Subcutaneous abdominal adipose tissue (tissue), 5 donors: ENCODE measurements around the gene PRKCZ.

Experiments
- H3K27ac ChIP-seq: one replicate; pipeline ENCODE4 v1.7.0; 2013; ENCODE audit warnings: low read depth, mild to moderate bottlenecking, inconsistent platforms, low read length, moderate library complexity
- H3K27me3 ChIP-seq, 5 donors: one replicate each; pipeline ENCODE4 v1.7.0; 2013; ENCODE audit warnings: low read length in 5 of 5, inconsistent platforms in 1 of 5; ENCODE audit not compliant: control insufficient read depth in 5 of 5, insufficient read depth in 4 of 5
- H3K36me3 ChIP-seq, 5 donors: one replicate each; pipeline ENCODE4 v1.7.0; 2013; ENCODE audit warnings: low read length in 5 of 5; ENCODE audit not compliant: control insufficient read depth in 5 of 5, insufficient read depth in 5 of 5
- H3K4me1 ChIP-seq, 5 donors: one replicate each; pipeline ENCODE4 v1.7.0; 2013; ENCODE audit warnings: low read length in 5 of 5, mild to moderate bottlenecking in 3 of 5, moderate library complexity in 1 of 5; ENCODE audit not compliant: control insufficient read depth in 5 of 5, insufficient read depth in 5 of 5
- H3K4me3 ChIP-seq, 5 donors: one replicate each; pipeline ENCODE4 v1.7.0; 2013; ENCODE audit warnings: low read length in 5 of 5, low read depth in 1 of 5
- H3K9ac ChIP-seq, 5 donors: one replicate each; pipeline ENCODE4 v1.7.0; 2013; ENCODE audit warnings: low read length in 5 of 5, mild to moderate bottlenecking in 4 of 5, moderate library complexity in 3 of 5
- H3K9me3 ChIP-seq, 5 donors: one replicate each; pipeline ENCODE4 v1.7.0; 2013; ENCODE audit warnings: low read length in 5 of 5; ENCODE audit not compliant: control insufficient read depth in 5 of 5
- donor health status: healthy.
- donor health status: healthy.
- donor health status: healthy.
- donor health status: healthy.
- donor health status: healthy.

Gene PRKCZ

GRCh38 chr1:2150801-2151200, 100.6 kb downstream of the PRKCZ start:
- Histone ChIP-seq H3K4me3 (no peak overlapping the region), H3K36me3 (no peaks in the 10 kb centered on the region), H3K9ac (no peak overlapping the region), H3K4me1 (peaks cover 0 to 9% (median 5%) of the 10 kb centered on the region in 5 donors), H3K9me3 (peaks cover 0 to 5% (median 0%) of the 10 kb centered on the region in 5 donors), H3K27ac (no peak overlapping the region), H3K27me3 (peaks cover 0 to 13% (median 5%) of the 10 kb centered on the region in 5 donors)

- Histone ChIP-seq H3K4me3 (no peak overlapping the region), H3K36me3 (no peaks in the 10 kb centered on the region), H3K27me3 (peaks cover 0 to 13% (median 5%) of the 10 kb centered on the region in 5 donors), H3K9ac (no peak overlapping the region), H3K9me3 (peaks cover 0 to 5% (median 0%) of the 10 kb centered on the region in 5 donors), H3K4me1 (peaks cover 0 to 9% (median 5%) of the 10 kb centered on the region in 5 donors), H3K27ac (no peak overlapping the region)
Observed at GRCh38 chr1:2151252-2151651, 101.0 kb downstream of the PRKCZ start.

GRCh38 chr1:2151911-2152310, 101.7 kb downstream of the PRKCZ start:
- peaks cover 0 to 5% (median 0%) of the 10 kb centered on the region in 5 donors for H3K9me3 ChIP-seq
- no peak overlapping the region for H3K27ac ChIP-seq
- H3K36me3 ChIP-seq, result no peaks in the 10 kb centered on the region
- H3K4me1 ChIP-seq, result peaks cover 0 to 9% (median 5%) of the 10 kb centered on the region in 5 donors
- H3K27me3 ChIP-seq, result peaks cover 0 to 13% (median 5%) of the 10 kb centered on the region in 5 donors
- no peak overlapping the region for H3K4me3 ChIP-seq
- no peak overlapping the region for H3K9ac ChIP-seq

- no peaks in the 10 kb centered on the region for H3K36me3 ChIP-seq
- H3K4me1 ChIP-seq, result peaks cover 0 to 9% (median 5%) of the 10 kb centered on the region in 5 donors
- no peak overlapping the region for H3K4me3 ChIP-seq
- H3K9ac ChIP-seq, result no peak overlapping the region
- H3K9me3 ChIP-seq, result peaks cover 0 to 5% (median 0%) of the 10 kb centered on the region in 5 donors
- peaks cover 0 to 13% (median 5%) of the 10 kb centered on the region in 5 donors for H3K27me3 ChIP-seq
- H3K27ac ChIP-seq, result no peak overlapping the region
Observed at GRCh38 chr1:2152954-2153353, 102.7 kb downstream of the PRKCZ start.

- no peak overlapping the region for H3K4me3 ChIP-seq
- H3K27me3 ChIP-seq, result peaks cover 0 to 8% (median 2%) of the 10 kb centered on the region in 5 donors
- H3K36me3 ChIP-seq, result no peaks in the 10 kb centered on the region
- H3K9me3 ChIP-seq, result peaks cover 0 to 5% (median 0%) of the 10 kb centered on the region in 5 donors
- no peak overlapping the region for H3K27ac ChIP-seq
- peaks cover 0 to 3% (median under 1%) of the 10 kb centered on the region in 5 donors for H3K4me1 ChIP-seq
- H3K9ac ChIP-seq, result no peak overlapping the region
Observed at GRCh38 chr1:2154022-2154421, 103.8 kb downstream of the PRKCZ start.

- Histone ChIP-seq H3K36me3 (no peaks in the 10 kb centered on the region), H3K9ac (no peak overlapping the region), H3K27me3 (peaks cover 0 to 4% (median 2%) of the 10 kb centered on the region in 5 donors), H3K9me3 (peaks cover 0 to 5% (median 0%) of the 10 kb centered on the region in 5 donors), H3K4me1 (no peaks in the 10 kb centered on the region), H3K27ac (no peak overlapping the region), H3K4me3 (no peak overlapping the region)
Observed at GRCh38 chr1:2155147-2155598, 105.0 kb downstream of the PRKCZ start.

- Histone ChIP-seq H3K36me3 (no peaks in the 10 kb centered on the region), H3K9ac (no peak overlapping the region), H3K9me3 (peaks cover 0 to 5% (median 0%) of the 10 kb centered on the region in 5 donors), H3K27ac (no peak overlapping the region), H3K27me3 (peaks cover 0 to 4% (median under 1%) of the 10 kb centered on the region in 5 donors), H3K4me1 (no peaks in the 10 kb centered on the region), H3K4me3 (no peak overlapping the region)
Observed at GRCh38 chr1:2155788-2156187, 105.6 kb downstream of the PRKCZ start.

GRCh38 chr1:2156866-2157265, 106.7 kb downstream of the PRKCZ start:
- no peak overlapping the region for H3K4me3 ChIP-seq
- no peak overlapping the region for H3K27ac ChIP-seq
- no peaks in the 10 kb centered on the region for H3K4me1 ChIP-seq
- H3K27me3 ChIP-seq, result peaks cover 0 to 8% (median 2%) of the 10 kb centered on the region in 5 donors
- H3K9me3 ChIP-seq, result peaks cover 0 to 5% (median 0%) of the 10 kb centered on the region in 5 donors
- no peaks in the 10 kb centered on the region for H3K36me3 ChIP-seq
- H3K9ac ChIP-seq, result no peak overlapping the region

- Histone ChIP-seq H3K4me3 (no peak overlapping the region), H3K4me1 (no peaks in the 10 kb centered on the region), H3K27me3 (peaks cover 0 to 6% (median 2%) of the 10 kb centered on the region in 5 donors), H3K9me3 (peaks cover 0 to 5% (median 0%) of the 10 kb centered on the region in 5 donors), H3K9ac (no peak overlapping the region), H3K27ac (no peak overlapping the region), H3K36me3 (no peaks in the 10 kb centered on the region)
Observed at GRCh38 chr1:2157856-2158255, 107.6 kb downstream of the PRKCZ start.

GRCh38 chr1:2158272-2158671, 108.1 kb downstream of the PRKCZ start:
- peaks cover 0 to 5% (median 0%) of the 10 kb centered on the region in 5 donors for H3K9me3 ChIP-seq
- H3K9ac ChIP-seq, result no peak overlapping the region
- peaks cover 0 to 5% (median 2%) of the 10 kb centered on the region in 5 donors for H3K27me3 ChIP-seq
- no peaks in the 10 kb centered on the region for H3K36me3 ChIP-seq
- H3K27ac ChIP-seq, result no peak overlapping the region
- no peaks in the 10 kb centered on the region for H3K4me1 ChIP-seq
- H3K4me3 ChIP-seq, result no peak overlapping the region
